OCI-LY7 (cell line): Measurements from ENCODE around the gene HMGN4. TPM values are rescaled to one million over a fixed set of nuclear protein-coding genes. Genes with fewer than 3 reads are reported as not detected.

Experiments used
- BruUV-seq: library from RNA; stranded (reverse); fragments of 400-500 nt; replicated peaks from 2 replicates; lab custom pipeline; 2021; lab: Mats Ljungman, UMichigan
- CTCF ChIA-PET: fragments of 300-600 bp; sonication (Branson Sonifier 250); formaldehyde crosslinking; loops from one replicate; lab custom pipeline; 2022; ENCODE audit warnings: antibody characterized with exemption; ENCODE audit not compliant: unreplicated experiment; lab: Charles Lee
- POLR2A ChIA-PET: fragments of 300-600 bp; sonication (Branson Sonifier 250); formaldehyde crosslinking; loops from one replicate; lab custom pipeline; 2022; ENCODE audit warnings: antibody characterized with exemption; lab: Charles Lee
- DNase-seq: peaks from one replicate; pipeline ENCODE4 v3.0.0-alpha.2; 2015; ENCODE audit warnings: low spot score
- H2AFZ ChIP-seq: fragments of 200-600 bp; sonication (generic), shearing (Covaris generic); 2 replicates; pipeline ENCODE4 v1.6.1; 2014; ENCODE audit warnings: mild to moderate bottlenecking, antibody characterized with exemption, low read length, moderate library complexity
- H3K27ac ChIP-seq: fragments of 200-600 bp; sonication (generic); 2 replicates; pipeline ENCODE4 v1.5.1; 2014; ENCODE audit warnings: mixed run types, low read depth, mild to moderate bottlenecking, moderate library complexity, low read length, inconsistent platforms; ENCODE audit not compliant: poor library complexity, severe bottlenecking
- H3K36me3 ChIP-seq: fragments of 200-600 bp; sonication (generic); 2 replicates; pipeline ENCODE4 v1.6.1; 2014; ENCODE audit warnings: mild to moderate bottlenecking, antibody characterized with exemption, low read length, moderate library complexity, mixed read lengths; ENCODE audit not compliant: insufficient read depth
- H3K4me1 ChIP-seq: fragments of 200-600 bp; sonication (generic); 2 replicates; pipeline ENCODE4 v1.5.1; 2014; ENCODE audit warnings: mild to moderate bottlenecking, low read length; ENCODE audit not compliant: insufficient read depth, poor library complexity, severe bottlenecking
- H3K4me2 ChIP-seq: fragments of 200-600 bp; sonication (generic); 2 replicates; pipeline ENCODE4 v1.6.1; 2014; ENCODE audit warnings: mild to moderate bottlenecking, low read length
- H3K4me3 ChIP-seq: fragments of 200-600 bp; sonication (generic); 2 replicates; pipeline ENCODE4 v1.5.1; 2014; ENCODE audit warnings: mild to moderate bottlenecking, low read depth, low read length; ENCODE audit not compliant: poor library complexity, severe bottlenecking
- H3K79me2 ChIP-seq: fragments of 200-600 bp; sonication (generic); 2 replicates; pipeline ENCODE4 v1.6.1; 2016; ENCODE audit warnings: low read depth, mild to moderate bottlenecking, low read length, moderate library complexity, mixed read lengths; ENCODE audit not compliant: insufficient read depth
- H3K9me2 ChIP-seq: fragments of 200-600 bp; sonication (generic); 2 replicates; pipeline ENCODE4 v1.6.1; 2016; ENCODE audit warnings: mild to moderate bottlenecking, low read length, mixed read lengths; ENCODE audit not compliant: insufficient read depth
- H3K9me3 ChIP-seq: fragments of 200-600 bp; sonication (generic); 2 replicates; pipeline ENCODE4 v1.6.1; 2014; ENCODE audit warnings: mild to moderate bottlenecking, mixed run types, low read length, mixed read lengths
- H4K20me1 ChIP-seq: fragments of 200-600 bp; sonication (generic); 2 replicates; pipeline ENCODE4 v1.6.1; 2014; ENCODE audit warnings: mild to moderate bottlenecking, antibody characterized with exemption, low read length, moderate library complexity, mixed read lengths; ENCODE audit not compliant: insufficient read depth
- EZH2phosphoT487 ChIP-seq: fragments of 200-600 bp; sonication (generic); IDR thresholded peaks from 2 replicates; pipeline ENCODE4 v1.6.1; 2018; ENCODE audit warnings: low read depth, borderline replicate concordance, mild to moderate bottlenecking, mixed run types, antibody characterized with exemption, low read length, moderate library complexity, mixed read lengths
- intact Hi-C: fragments of 100-400 bp; cut with micrococcal nuclease; formaldehyde crosslinking; loops from one replicate; pipeline ENCODE4 v1.10.0; 2022; ENCODE audit not compliant: unreplicated experiment
- total RNA-seq, 2 experiments: library from RNA; depleted of rRNA in 1 of 2; stranded (reverse); fragments of >200 nt in 1 of 2; shearing (Covaris generic) in 1 of 2; gene quantifications; 2 replicates each; pipeline ENCODE4 v1.2.3, GENCODE V29; 2014 to 2022
- TF ChIP-seq, protein P1 (sequence below): fragments of 200-600 bp; sonication (generic); conservative IDR thresholded peaks from 2 replicates; pipeline ENCODE4 v1.5.1; 2014; ENCODE audit warnings: mild to moderate bottlenecking, antibody characterized with exemption, low read length, moderate library complexity, mixed read lengths

Gene HMGN4
- total RNA-seq, 2 experiments from 2014 or later = 104 to 113 TPM

DNA sequence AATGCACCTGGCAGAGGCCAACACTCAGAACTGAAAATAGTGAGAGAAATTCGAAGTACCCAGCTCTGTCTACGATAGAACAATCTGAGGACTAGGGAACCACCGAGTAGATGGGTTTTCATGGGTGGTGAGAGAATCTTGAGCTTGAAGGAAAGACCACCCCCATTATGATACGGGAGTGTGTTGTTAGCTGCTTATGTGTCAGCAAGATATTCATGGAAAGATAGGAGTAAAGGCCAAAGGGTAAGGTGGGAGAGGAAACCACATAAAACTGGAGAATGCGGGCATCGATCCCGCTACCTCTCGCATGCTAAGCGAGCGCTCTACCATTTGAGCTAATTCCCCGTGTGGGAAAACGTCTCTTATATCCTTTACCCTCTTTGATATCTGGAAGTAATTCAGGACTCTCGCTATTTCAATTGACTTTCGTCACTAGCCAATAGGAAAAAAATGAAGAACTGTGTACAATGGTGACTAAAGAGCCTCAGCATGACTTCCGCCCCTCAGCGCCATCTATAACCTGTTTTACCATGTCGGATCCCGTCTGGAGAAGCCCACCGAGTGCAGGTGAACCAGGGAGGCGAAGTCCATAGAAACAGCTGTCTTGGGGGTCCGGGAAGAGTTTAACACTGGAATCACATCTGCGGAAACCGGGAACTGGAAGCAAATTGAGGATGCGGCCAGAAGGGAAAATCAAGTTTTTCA is 33.6 kb downstream of the HMGN4 start:
- H3K4me1 ChIP-seq = peaks cover 24% of the 10 kb centered on the region
- no peaks in the 10 kb centered on the region for H4K20me1 ChIP-seq
- intact Hi-C loops = loop anchor here (1.0 kb wide), 1 partner anchor 24 kb away; no protein-coding TSS in a partner anchor
- H3K4me2 ChIP-seq = peak overlapping the region; percentile 51
- H3K27ac ChIP-seq = no peak overlapping the region
- CTCF ChIA-PET = no interaction called here
- H3K4me3 ChIP-seq = peak overlapping the region; percentile 50
- DNase-seq = no peak
- H3K9me2 ChIP-seq = no peaks in the 10 kb centered on the region
- no peak for TF ChIP-seq EZH2phosphoT487
- TF ChIP-seq, protein P1, sequence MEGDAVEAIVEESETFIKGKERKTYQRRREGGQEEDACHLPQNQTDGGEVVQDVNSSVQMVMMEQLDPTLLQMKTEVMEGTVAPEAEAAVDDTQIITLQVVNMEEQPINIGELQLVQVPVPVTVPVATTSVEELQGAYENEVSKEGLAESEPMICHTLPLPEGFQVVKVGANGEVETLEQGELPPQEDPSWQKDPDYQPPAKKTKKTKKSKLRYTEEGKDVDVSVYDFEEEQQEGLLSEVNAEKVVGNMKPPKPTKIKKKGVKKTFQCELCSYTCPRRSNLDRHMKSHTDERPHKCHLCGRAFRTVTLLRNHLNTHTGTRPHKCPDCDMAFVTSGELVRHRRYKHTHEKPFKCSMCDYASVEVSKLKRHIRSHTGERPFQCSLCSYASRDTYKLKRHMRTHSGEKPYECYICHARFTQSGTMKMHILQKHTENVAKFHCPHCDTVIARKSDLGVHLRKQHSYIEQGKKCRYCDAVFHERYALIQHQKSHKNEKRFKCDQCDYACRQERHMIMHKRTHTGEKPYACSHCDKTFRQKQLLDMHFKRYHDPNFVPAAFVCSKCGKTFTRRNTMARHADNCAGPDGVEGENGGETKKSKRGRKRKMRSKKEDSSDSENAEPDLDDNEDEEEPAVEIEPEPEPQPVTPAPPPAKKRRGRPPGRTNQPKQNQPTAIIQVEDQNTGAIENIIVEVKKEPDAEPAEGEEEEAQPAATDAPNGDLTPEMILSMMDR = no peak
- no peaks in the 10 kb centered on the region for H3K36me3 ChIP-seq
- H3K79me2 ChIP-seq = no peaks in the 10 kb centered on the region
- POLR2A ChIA-PET = interaction anchor here (0.6 to 1.0 kb wide), 7 partner anchors 15 to 595 kb away, joined by 3 to 6 read pairs (median 3); no protein-coding TSS in a partner anchor
- no TSS peak for BruUV-seq
- no peaks in the 10 kb centered on the region for H3K9me3 ChIP-seq
- no peak overlapping the region; the same call in 1 of the 2 replicates for H2AFZ ChIP-seq

DNA sequence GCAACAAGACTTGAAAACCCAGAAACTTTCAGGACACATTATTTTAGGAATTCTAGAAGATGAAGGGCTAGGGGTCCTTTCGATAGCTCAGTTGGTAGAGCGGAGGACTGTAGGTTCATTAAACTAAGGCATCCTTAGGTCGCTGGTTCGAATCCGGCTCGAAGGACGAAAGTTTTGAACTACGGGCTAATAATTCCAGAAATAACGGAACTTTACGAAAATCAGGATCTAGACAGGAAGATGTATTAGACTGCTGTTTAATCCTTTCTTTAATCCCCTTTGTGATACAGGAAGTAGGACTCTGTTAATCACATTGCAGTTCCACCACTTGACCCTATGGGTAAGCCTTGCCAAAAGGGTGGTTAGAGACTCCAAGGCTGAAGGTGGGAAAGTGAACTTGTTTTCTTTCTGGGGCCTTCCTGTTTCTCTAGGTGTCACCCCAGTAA is 37.4 kb downstream of the HMGN4 start:
- no peaks in the 10 kb centered on the region for H4K20me1 ChIP-seq
- no peaks in the 10 kb centered on the region for H3K79me2 ChIP-seq
- no peak overlapping the region for H3K4me2 ChIP-seq
- peaks cover 19% of the 10 kb centered on the region for H3K4me1 ChIP-seq
- no peak for TF ChIP-seq EZH2phosphoT487
- TF ChIP-seq, protein P1 = no peak
- DNase-seq = no peak
- intact Hi-C loops = no loop called here
- H2AFZ ChIP-seq = no peak overlapping the region
- CTCF ChIA-PET = no interaction called here
- H3K9me2 ChIP-seq = no peaks in the 10 kb centered on the region
- H3K9me3 ChIP-seq = peaks cover 8% of the 10 kb centered on the region
- H3K27ac ChIP-seq = no peak overlapping the region
- POLR2A ChIA-PET = no interaction called here
- BruUV-seq = no TSS peak
- no peaks in the 10 kb centered on the region for H3K36me3 ChIP-seq
- no peak overlapping the region for H3K4me3 ChIP-seq

DNA sequence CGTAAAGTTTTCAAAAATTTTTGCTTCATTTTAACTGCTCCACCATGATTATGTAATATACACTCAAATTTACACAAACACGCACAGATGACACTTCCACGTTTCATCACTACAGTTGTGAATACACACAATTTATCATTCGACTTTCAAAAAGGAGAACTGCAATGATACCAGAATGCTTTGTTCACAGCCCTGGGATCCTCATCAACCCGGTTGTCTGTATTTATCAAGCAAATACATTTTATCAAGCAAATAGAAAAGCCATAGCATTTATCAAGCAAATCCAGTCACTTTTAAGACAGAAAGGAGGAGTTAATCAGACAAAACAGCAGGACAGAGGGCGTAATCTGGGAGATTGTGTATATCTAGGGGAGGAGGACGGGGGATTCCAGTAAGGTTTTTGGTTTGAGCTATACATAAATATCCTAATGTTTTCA is 38.3 kb downstream of the HMGN4 start:
- intact Hi-C loops = no loop called here
- Histone ChIP-seq H3K36me3 (no peaks in the 10 kb centered on the region), H3K4me1 (peaks cover 18% of the 10 kb centered on the region), H3K4me2 (no peak overlapping the region), H3K4me3 (no peak overlapping the region), H3K9me3 (peaks cover 8% of the 10 kb centered on the region), H3K27ac (no peak overlapping the region), H2AFZ (peak overlapping the region; percentile 28; the same call in 1 of the 2 replicates), H3K9me2 (no peaks in the 10 kb centered on the region), H3K79me2 (no peaks in the 10 kb centered on the region), H4K20me1 (no peaks in the 10 kb centered on the region)
- no TSS peak for BruUV-seq
- ChIA-PET CTCF (no interaction called here), POLR2A (interaction anchor here (0.8 to 1.4 kb wide), 5 partner anchors 13 to 304 kb away, joined by 3 to 9 read pairs (median 4); a partner anchor contains a TSS)
- no peak for TF ChIP-seq EZH2phosphoT487
- TF ChIP-seq, protein P1 = no peak
- DNase-seq = no peak
